Naive thymus-derived CD4-positive, alpha-beta T cell (primary cell): ENCODE measurements around the gene EFHB. TPM values are rescaled to one million over a fixed set of nuclear protein-coding genes. Genes with fewer than 3 reads are reported as not detected.
"Not testable (repeated sequence)": the region's sequence is repeated elsewhere in the genome, so short reads cannot be mapped to it uniquely, and the experiment has no call there.

Source experiments
- ATAC-seq: fragments of 150-1000 bp; cut with Tn5 transposase; 2 replicates; pipeline ENCODE4 v1.10.0; 2021; ENCODE audit warnings: mild to moderate bottlenecking, moderate library complexity
- CTCF ChIA-PET: fragments of 350-600 bp; sonication (Branson Sonifier 250); formaldehyde crosslinking; loops from one replicate; lab custom pipeline; 2021; ENCODE audit warnings: antibody characterized with exemption; lab: Charles Lee
- POLR2A ChIA-PET: fragments of 350-600 bp; sonication (Branson Sonifier 250); formaldehyde crosslinking; loops from one replicate; lab custom pipeline; 2021; ENCODE audit warnings: antibody characterized with exemption, inconsistent platforms; lab: Charles Lee
- DNase-seq, 9 donors: peaks; one replicate each; pipeline versions ENCODE4 v3.0.0 to v3.0.0-alpha.2; 2020 to 2022; ENCODE audit warnings: mixed read lengths in 1 of 9
- H3K27ac ChIP-seq: one replicate; pipeline ENCODE4 v1.7.0; 2013; ENCODE audit warnings: mild to moderate bottlenecking, low read depth, low read length, moderate library complexity
- H3K27me3 ChIP-seq, 2 donors: one replicate each; pipeline ENCODE4 v1.7.0; 2013; ENCODE audit warnings: low read length in 2 of 2, mild to moderate bottlenecking in 2 of 2, moderate library complexity in 2 of 2; ENCODE audit not compliant: control insufficient read depth in 2 of 2, insufficient read depth in 2 of 2
- H3K36me3 ChIP-seq, 3 experiments: 1 replicate in 2 of 3; 2 replicates in 1 of 3; pipeline ENCODE4 v1.7.0; 2013; ENCODE audit warnings: low read length in 3 of 3, mild to moderate bottlenecking in 3 of 3, moderate library complexity in 1 of 3; ENCODE audit not compliant: insufficient read depth in 3 of 3, control insufficient read depth in 2 of 3
- H3K4me1 ChIP-seq, 2 donors: one replicate each; pipeline ENCODE4 v1.7.0; 2013; ENCODE audit warnings: low read length in 2 of 2, mild to moderate bottlenecking in 2 of 2, moderate library complexity in 1 of 2; ENCODE audit not compliant: control insufficient read depth in 2 of 2, insufficient read depth in 2 of 2
- H3K4me3 ChIP-seq: 2 replicates; pipeline ENCODE4 v1.7.0; 2013; ENCODE audit warnings: mild to moderate bottlenecking, low read length
- H3K9me3 ChIP-seq, 3 experiments: 1 replicate in 2 of 3; 2 replicates in 1 of 3; pipeline ENCODE4 v1.7.0; 2013; ENCODE audit warnings: low read length in 3 of 3; ENCODE audit not compliant: control insufficient read depth in 2 of 3
- H3K27ac Mint-ChIP-seq, 9 donors: one replicate each; pipeline ENCODE4 v1.8.0; 2020 to 2022; ENCODE audit warnings: mixed read lengths in 9 of 9, mild to moderate bottlenecking in 8 of 9, moderate library complexity in 5 of 9, inconsistent platforms in 2 of 9
- H3K27me3 Mint-ChIP-seq, 5 donors: one replicate each; pipeline ENCODE4 v1.8.0; 2021 to 2022; ENCODE audit warnings: mixed read lengths in 5 of 5, mild to moderate bottlenecking in 1 of 5
- H3K36me3 Mint-ChIP-seq, 5 donors: one replicate each; pipeline ENCODE4 v1.8.0; 2020 to 2022; ENCODE audit warnings: mixed read lengths in 5 of 5, mild to moderate bottlenecking in 3 of 5, inconsistent platforms in 1 of 5
- H3K4me1 Mint-ChIP-seq, 7 donors: one replicate each; pipeline ENCODE4 v1.8.0; 2020 to 2022; ENCODE audit warnings: mixed read lengths in 7 of 7, mild to moderate bottlenecking in 3 of 7, inconsistent platforms in 1 of 7
- H3K4me3 Mint-ChIP-seq, 10 donors: one replicate each; pipeline ENCODE4 v1.8.0; 2020 to 2022; ENCODE audit warnings: mild to moderate bottlenecking in 10 of 10, mixed read lengths in 10 of 10, moderate library complexity in 6 of 10, inconsistent platforms in 2 of 10
- H3K9me3 Mint-ChIP-seq, 11 donors: one replicate each; pipeline ENCODE4 v1.8.0; 2020 to 2022; ENCODE audit warnings: mixed read lengths in 11 of 11, mild to moderate bottlenecking in 4 of 11, inconsistent platforms in 1 of 11, moderate library complexity in 1 of 11
- intact Hi-C, 2 donors: fragments of 100-400 bp; cut with micrococcal nuclease; formaldehyde crosslinking; loops; one replicate each; pipeline ENCODE4 v1.15.1; 2023
- polyA plus RNA-seq, 2 donors: library from polyadenylated mRNA; unstranded; fragments of 300-500 nt; fragmentation: Illumina TruSeq; gene quantifications; one replicate each; pipeline ENCODE4 v1.2.3, GENCODE V29; 2021
- total RNA-seq, 6 experiments: library from RNA in 5 of 6; stranded (reverse) in 5 of 6; gene quantifications; 1 replicate in 5 of 6; 2 replicates in 1 of 6; pipeline ENCODE4 v1.2.3 and lab custom pipeline; 2021 to 2026

Gene EFHB
- total and polyA plus RNA-seq, 7 experiments from 2014 or later, result 0.92 to 2.0 (median 1.4) TPM; not detected in 2

GRCh38 chr3:19917167-19917566 lies 16.9 kb downstream of the EFHB start:
- no peaks in the 10 kb centered on the region for H3K4me1 Mint-ChIP-seq
- peaks cover 0 to 9% (median 5%) of the 10 kb centered on the region in 11 donors for H3K9me3 Mint-ChIP-seq
- Histone ChIP-seq H3K4me1 (no peaks in the 10 kb centered on the region), H3K9me3 (no peaks in the 10 kb centered on the region), H3K27ac (no peak overlapping the region), H3K4me3 (no peak overlapping the region), H3K36me3 (no peaks in the 10 kb centered on the region), H3K27me3 (no peaks in the 10 kb centered on the region)
- no peak for ATAC-seq
- CTCF ChIA-PET, result no interaction called here
- H3K4me3 Mint-ChIP-seq, result no peak overlapping the region
- intact Hi-C loops, result no loop called here
- POLR2A ChIA-PET, result no interaction called here
- H3K27me3 Mint-ChIP-seq, result peaks cover 0 to 9% (median 0%) of the 10 kb centered on the region in 5 donors
- DNase-seq, result no peak
- H3K36me3 Mint-ChIP-seq, result peaks cover 0 to 4% (median under 1%) of the 10 kb centered on the region in 5 donors
- H3K27ac Mint-ChIP-seq, result no peak overlapping the region

DNA sequence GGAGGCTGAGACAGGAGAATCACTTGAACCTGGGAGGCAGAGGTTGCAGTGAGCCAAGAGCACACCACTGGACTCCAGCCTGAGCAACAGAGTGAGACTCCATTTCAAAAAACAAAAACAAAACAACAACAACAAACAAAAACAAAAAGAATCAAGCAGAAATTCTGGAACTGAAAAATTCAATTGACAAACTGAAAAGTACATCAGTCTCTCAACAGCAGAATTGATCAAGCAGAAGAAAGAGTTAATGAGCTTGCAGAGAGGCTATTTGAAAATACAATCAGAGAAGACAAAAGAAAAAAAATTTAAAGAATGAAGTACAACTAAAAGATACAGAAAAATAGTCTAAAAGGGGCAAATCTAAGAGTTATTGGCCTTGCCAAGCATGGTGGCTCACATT lies 22.6 kb downstream of the EFHB start:
- ATAC-seq (no peak), DNase-seq (no peak)
- peaks cover 0 to 13% (median 11%) of the 10 kb centered on the region in 5 donors for H3K36me3 Mint-ChIP-seq
- Histone ChIP-seq H3K27ac (no peak overlapping the region), H3K4me1 (no peaks in the 10 kb centered on the region), H3K36me3 (no peaks in the 10 kb centered on the region), H3K9me3 (no peaks in the 10 kb centered on the region), H3K27me3 (no peaks in the 10 kb centered on the region), H3K4me3 (no peak overlapping the region)
- H3K27ac Mint-ChIP-seq, result no peak overlapping the region
- POLR2A ChIA-PET, result no interaction called here
- H3K4me3 Mint-ChIP-seq, result no peak overlapping the region
- no peaks in the 10 kb centered on the region for H3K4me1 Mint-ChIP-seq
- H3K27me3 Mint-ChIP-seq, result peaks cover 0 to 3% (median 0%) of the 10 kb centered on the region in 5 donors
- intact Hi-C loops, result no loop called here
- peaks cover 2 to 34% (median 15%) of the 10 kb centered on the region in 11 donors for H3K9me3 Mint-ChIP-seq
- CTCF ChIA-PET, result no interaction called here

DNA sequence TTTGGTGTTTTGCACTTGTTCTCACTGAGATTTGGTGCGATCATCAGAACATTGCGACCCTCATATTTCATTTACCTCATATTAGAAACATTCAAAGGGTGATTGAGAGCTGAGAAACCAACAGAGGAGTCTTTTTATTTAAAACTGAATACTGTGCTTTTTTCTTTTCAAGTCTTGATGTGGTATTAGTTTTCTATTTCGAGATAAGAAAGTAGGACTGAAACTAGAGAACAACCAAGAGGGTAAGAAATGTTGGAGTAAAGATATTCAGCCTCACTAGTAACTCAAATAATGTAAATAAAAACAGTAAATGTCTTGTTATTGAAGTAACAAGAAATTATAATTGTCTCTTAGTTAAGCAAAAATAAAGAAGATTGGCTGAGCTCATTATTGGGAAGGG lies 26.5 kb downstream of the EFHB start:
- intact Hi-C loops, result no loop called here
- POLR2A ChIA-PET, result no interaction called here
- H3K4me1 ChIP-seq, result no peaks in the 10 kb centered on the region
- Mint-ChIP-seq H3K4me3 (no peak overlapping the region), H3K9me3 (peaks cover 0 to 28% (median 13%) of the 10 kb centered on the region in 11 donors), H3K36me3 (peaks cover 0 to 13% (median 10%) of the 10 kb centered on the region in 5 donors), H3K4me1 (no peaks in the 10 kb centered on the region), H3K27ac (no peak overlapping the region), H3K27me3 (no peaks in the 10 kb centered on the region)
- ATAC-seq (no peak), DNase-seq (no peak)
- no peaks in the 10 kb centered on the region for H3K27me3 ChIP-seq
- no peaks in the 10 kb centered on the region for H3K36me3 ChIP-seq
- H3K27ac ChIP-seq, result no peak overlapping the region
- H3K9me3 ChIP-seq, result no peaks in the 10 kb centered on the region
- CTCF ChIA-PET, result no interaction called here
- H3K4me3 ChIP-seq, result no peak overlapping the region

- intact Hi-C loops, result no loop called here
- peaks cover 0 to 3% (median 0%) of the 10 kb centered on the region in 5 donors for H3K27me3 Mint-ChIP-seq
Measured at GRCh38 chr3:19903649-19904048, 30.4 kb downstream of the EFHB start.

DNA sequence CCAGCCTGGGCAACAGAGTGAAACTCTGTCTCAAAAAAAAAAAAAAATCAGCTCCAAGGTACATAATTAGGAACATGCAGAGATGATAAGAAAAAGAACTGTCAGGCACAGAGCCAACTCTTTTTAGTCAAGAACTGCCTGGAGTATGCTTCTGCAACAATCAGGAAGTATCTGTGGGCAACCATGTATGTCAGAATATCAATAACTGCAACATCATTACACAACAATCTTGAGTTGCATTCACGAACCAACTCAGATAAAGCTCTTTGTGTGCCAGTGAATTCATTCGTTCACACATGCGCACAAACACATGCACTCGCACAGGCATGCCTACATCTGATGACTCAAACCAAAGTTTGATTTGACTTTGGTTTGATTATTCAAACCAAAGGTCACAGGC lies 32.1 kb downstream of the EFHB start:
- intact Hi-C loops, result no loop called here
- H3K27ac ChIP-seq, result no peak overlapping the region
- CTCF ChIA-PET, result no interaction called here
- H3K4me1 ChIP-seq, result no peaks in the 10 kb centered on the region
- peaks cover 0 to 3% (median 0%) of the 10 kb centered on the region in 5 donors for H3K27me3 Mint-ChIP-seq
- no peak overlapping the region for H3K4me3 ChIP-seq
- ATAC-seq (peak; percentile 48), DNase-seq (no peak)
- POLR2A ChIA-PET, result no interaction called here
- H3K27ac Mint-ChIP-seq, result no peak overlapping the region
- no peaks in the 10 kb centered on the region for H3K9me3 ChIP-seq
- H3K9me3 Mint-ChIP-seq, result peaks cover 0 to 5% (median 0%) of the 10 kb centered on the region in 11 donors
- no peaks in the 10 kb centered on the region for H3K36me3 Mint-ChIP-seq
- no peaks in the 10 kb centered on the region for H3K27me3 ChIP-seq
- peaks cover 0 to 2% (median 0%) of the 10 kb centered on the region in 7 donors for H3K4me1 Mint-ChIP-seq
- H3K4me3 Mint-ChIP-seq, result no peak overlapping the region
- no peaks in the 10 kb centered on the region for H3K36me3 ChIP-seq

More at GRCh38 chr3:19903649-19904048, 30.4 kb downstream of the EFHB start:
- POLR2A ChIA-PET, result no interaction called here
- DNase-seq (no peak), ATAC-seq (no peak)
- CTCF ChIA-PET, result no interaction called here
- Histone ChIP-seq H3K36me3 (no peaks in the 10 kb centered on the region), H3K27ac (no peak overlapping the region), H3K27me3 (no peaks in the 10 kb centered on the region), H3K4me1 (no peaks in the 10 kb centered on the region), H3K4me3 (no peak overlapping the region), H3K9me3 (no peaks in the 10 kb centered on the region)
- no peaks in the 10 kb centered on the region for H3K36me3 Mint-ChIP-seq
- peaks cover 0 to 5% (median 0%) of the 10 kb centered on the region in 11 donors for H3K9me3 Mint-ChIP-seq
- peaks cover 0 to 2% (median 0%) of the 10 kb centered on the region in 7 donors for H3K4me1 Mint-ChIP-seq
- H3K4me3 Mint-ChIP-seq, result no peak overlapping the region
- no peak overlapping the region for H3K27ac Mint-ChIP-seq

GRCh38 chr3:19901337-19901736 lies 32.7 kb downstream of the EFHB start:
- Histone ChIP-seq H3K9me3 (no peaks in the 10 kb centered on the region), H3K27ac (no peak overlapping the region), H3K4me3 (no peak overlapping the region), H3K27me3 (no peaks in the 10 kb centered on the region), H3K4me1 (no peaks in the 10 kb centered on the region), H3K36me3 (no peaks in the 10 kb centered on the region)
- ChIA-PET CTCF (no interaction called here), POLR2A (no interaction called here)
- Mint-ChIP-seq H3K4me3 (no peak overlapping the region), H3K27me3 (peaks cover 0 to 3% (median 0%) of the 10 kb centered on the region in 5 donors), H3K9me3 (peaks cover 0 to under 1% (median 0%) of the 10 kb centered on the region in 11 donors), H3K27ac (no peak overlapping the region), H3K36me3 (no peaks in the 10 kb centered on the region), H3K4me1 (peaks cover 0 to 2% (median 0%) of the 10 kb centered on the region in 7 donors)
- no peak for ATAC-seq
- intact Hi-C loops, result no loop called here
- no peak for DNase-seq

DNA sequence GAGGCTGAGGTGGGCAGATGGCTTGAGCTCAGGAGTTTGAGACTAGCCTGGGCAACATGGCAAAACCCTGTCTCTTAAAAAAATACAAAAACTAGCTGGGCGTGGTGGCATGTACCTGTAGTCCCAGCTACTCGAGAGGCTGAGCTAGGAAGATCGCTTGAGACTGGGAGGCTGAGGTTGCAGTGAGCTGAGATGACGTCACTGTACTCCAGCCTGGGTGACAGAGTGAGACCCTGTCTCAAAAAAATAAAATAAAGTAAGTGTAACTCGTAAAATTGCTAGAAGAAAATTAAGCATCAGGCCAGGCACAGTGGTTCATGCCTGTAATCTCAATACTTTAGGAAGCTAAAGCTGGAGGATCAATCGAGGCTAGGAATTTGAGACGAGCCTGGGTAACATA lies 34.2 kb downstream of the EFHB start:
- H3K9me3 Mint-ChIP-seq, ATAC-seq, H3K9me3 ChIP-seq, H3K27ac ChIP-seq, H3K4me3 Mint-ChIP-seq, H3K36me3 ChIP-seq, CTCF ChIA-PET, H3K4me1 Mint-ChIP-seq, DNase-seq, POLR2A ChIA-PET, H3K4me1 ChIP-seq, H3K27me3 Mint-ChIP-seq, H3K36me3 Mint-ChIP-seq, H3K4me3 ChIP-seq, intact Hi-C loops, H3K27me3 ChIP-seq, H3K27ac Mint-ChIP-seq: not testable (repeated sequence)
